CD14-positive monocyte (primary cell): Measurements from ENCODE around the gene TTYH1. TPM values are rescaled to one million over a fixed set of nuclear protein-coding genes. Genes with fewer than 3 reads are reported as not detected.

Experiments used
- DNase-seq, 3 donors: peaks; one replicate each; pipeline ENCODE4 v3.0.0-alpha.2; 2011 to 2022
- H2AFZ ChIP-seq: 2 replicates; pipeline ENCODE4 v1.6.0; 2012; ENCODE audit warnings: mild to moderate bottlenecking, low read depth, low read length, inconsistent platforms; ENCODE audit not compliant: insufficient read depth, poor library complexity, severe bottlenecking
- H3K27ac ChIP-seq, 2 donors: 1 replicate in 1 of 2; 2 replicates in 1 of 2; pipeline ENCODE4 v1.5.1; 2012 to 2013; ENCODE audit warnings: low read length in 2 of 2, control low read depth in 1 of 2, inconsistent platforms in 1 of 2, low read depth in 1 of 2, mild to moderate bottlenecking in 1 of 2
- H3K27me3 ChIP-seq, 2 donors: one replicate each; pipeline versions ENCODE4 v1.6.0 to v1.6.1; 2011 to 2013; ENCODE audit warnings: low read length in 2 of 2; ENCODE audit not compliant: control insufficient read depth in 2 of 2, insufficient read depth in 2 of 2
- H3K36me3 ChIP-seq, 2 donors: replicated peaks in 1 of 2; 1 replicate in 1 of 2; 2 replicates in 1 of 2; pipeline versions ENCODE4 v1.5.1 to v1.6.1; 2012 to 2013; ENCODE audit warnings: low read length in 2 of 2, control low read depth in 1 of 2, inconsistent platforms in 1 of 2, mild to moderate bottlenecking in 1 of 2; ENCODE audit not compliant: insufficient read depth in 2 of 2, control insufficient read depth in 1 of 2
- H3K4me1 ChIP-seq, 2 donors: 1 replicate in 1 of 2; 2 replicates in 1 of 2; pipeline versions ENCODE4 v1.5.1 to v1.6.1; 2012 to 2013; ENCODE audit warnings: low read length in 2 of 2, control low read depth in 1 of 2, inconsistent platforms in 1 of 2, mild to moderate bottlenecking in 1 of 2, moderate library complexity in 1 of 2; ENCODE audit not compliant: insufficient read depth in 2 of 2, control insufficient read depth in 1 of 2
- H3K4me2 ChIP-seq: replicated peaks from 2 replicates; pipeline ENCODE3; 2012; ENCODE audit warnings: low read length, moderate library complexity, mild to moderate bottlenecking; ENCODE audit not compliant: poor library complexity, severe bottlenecking; ENCODE audit errors: extremely low read depth
- H3K4me3 ChIP-seq, 3 experiments: fragments of 200-600 bp in 1 of 3; sonication (generic) in 1 of 3; replicated peaks in 1 of 3; 1 replicate in 2 of 3; 2 replicates in 1 of 3; pipeline ENCODE4 v1.5.1; 2011 to 2013; ENCODE audit warnings: low read length in 3 of 3, mild to moderate bottlenecking in 3 of 3, control low read depth in 2 of 3, low read depth in 2 of 3, inconsistent platforms in 1 of 3, moderate library complexity in 1 of 3
- H3K79me2 ChIP-seq: 2 replicates; pipeline ENCODE4 v1.6.0; 2012; ENCODE audit warnings: mild to moderate bottlenecking, control low read depth, inconsistent platforms, low read length, moderate library complexity; ENCODE audit not compliant: insufficient read depth
- H3K9ac ChIP-seq: 2 replicates; pipeline ENCODE4 v1.6.0; 2017; ENCODE audit warnings: low read length, mild to moderate bottlenecking; ENCODE audit not compliant: insufficient read depth, poor library complexity, severe bottlenecking
- H3K9me3 ChIP-seq, 2 donors: replicated peaks in 1 of 2; 1 replicate in 1 of 2; 2 replicates in 1 of 2; pipeline versions ENCODE4 v1.5.1 to v1.6.1; 2012 to 2013; ENCODE audit warnings: low read length in 2 of 2, control low read depth in 1 of 2; ENCODE audit not compliant: control insufficient read depth in 1 of 2, insufficient read depth in 1 of 2
- H4K20me1 ChIP-seq: 2 replicates; pipeline ENCODE4 v1.6.0; 2012; ENCODE audit warnings: mild to moderate bottlenecking, low read length, control low read depth, moderate library complexity; ENCODE audit not compliant: insufficient read depth
- H3K27ac Mint-ChIP-seq, 7 donors: one replicate each; pipeline ENCODE4 v1.8.0; 2020; ENCODE audit warnings: mild to moderate bottlenecking in 7 of 7, mixed read lengths in 7 of 7, moderate library complexity in 6 of 7, inconsistent platforms in 2 of 7
- H3K27me3 Mint-ChIP-seq, 3 donors: one replicate each; pipeline ENCODE4 v1.8.0; 2021 to 2022; ENCODE audit warnings: low read depth in 3 of 3, mild to moderate bottlenecking in 3 of 3, mixed read lengths in 3 of 3, moderate library complexity in 3 of 3, inconsistent platforms in 1 of 3
- H3K36me3 Mint-ChIP-seq, 2 donors: one replicate each; pipeline ENCODE4 v1.8.0; 2020; ENCODE audit warnings: mixed read lengths in 2 of 2, inconsistent platforms in 1 of 2, mild to moderate bottlenecking in 1 of 2
- H3K4me1 Mint-ChIP-seq: one replicate; pipeline ENCODE4 v1.8.0; 2020; ENCODE audit warnings: mild to moderate bottlenecking, mixed read lengths
- H3K4me3 Mint-ChIP-seq, 2 donors: one replicate each; pipeline ENCODE4 v1.8.0; 2020; ENCODE audit warnings: mild to moderate bottlenecking in 2 of 2, mixed read lengths in 2 of 2, moderate library complexity in 1 of 2
- H3K9me3 Mint-ChIP-seq, 7 donors: one replicate each; pipeline ENCODE4 v1.8.0; 2020 to 2022; ENCODE audit warnings: mixed read lengths in 7 of 7, mild to moderate bottlenecking in 6 of 7, moderate library complexity in 6 of 7, inconsistent platforms in 2 of 7
- CTCF ChIP-seq: fragments of 200-600 bp; IDR thresholded peaks from one replicate; pipeline ENCODE4 v1.8.0; 2022; ENCODE audit warnings: antibody characterized with exemption, mild to moderate bottlenecking
- WGBS: methylation state at CpG from one replicate; pipeline ENCODE4 v1.1.5; 2013; ENCODE audit warnings: missing lambda C conversion rate; ENCODE audit not compliant: insufficient coverage; 5-methylcytosine and 5-hydroxymethylcytosine counted together
- intact Hi-C, 2 donors: fragments of 100-400 bp; cut with micrococcal nuclease; formaldehyde crosslinking; loops; one replicate each; pipeline versions ENCODE4 v1.15.0 to v1.15.1; 2023
- polyA plus RNA-seq, 3 donors: library from polyadenylated mRNA; depleted of rRNA in 1 of 3; unstranded in 2 of 3; stranded (reverse) in 1 of 3; fragments of 300-500 nt in 2 of 3; fragments of >200 nt in 1 of 3; fragmentation: Illumina TruSeq in 2 of 3; gene quantifications; 1 replicate in 2 of 3; 2 replicates in 1 of 3; pipeline ENCODE4 v1.2.3, GENCODE V29; 2012 to 2021

The TTYH1 gene
- polyA plus RNA-seq, 3 donors: not detected

GRCh38 chr19:54480051-54480450 is 64.8 kb downstream of the TTYH1 start:
- Histone ChIP-seq H3K36me3 (no peaks in the 10 kb centered on the region), H3K4me3 (no peak overlapping the region), H3K4me2 (no peak overlapping the region), H3K79me2 (no peaks in the 10 kb centered on the region), H3K27me3 (peaks cover 43 to 83% of the 10 kb centered on the region in 2 donors), H4K20me1 (peaks cover 10% of the 10 kb centered on the region), H3K9me3 (peaks cover 0 to 15% of the 10 kb centered on the region in 2 donors), H2AFZ (no peak overlapping the region), H3K4me1 (peaks cover 24 to 33% of the 10 kb centered on the region in 2 donors), H3K27ac (no peak overlapping the region), H3K9ac (no peak overlapping the region)
- H3K27ac Mint-ChIP-seq: peak overlapping the region in 3 of 7 donors; percentile 6 to 82 (median 61)
- H3K4me3 Mint-ChIP-seq: peak overlapping the region in 1 of 2 donors; percentile 82
- peak; percentile 48 to 75 (median 71) for DNase-seq
- WGBS: no CpG with 5 or more reads among the region's 2 CpGs
- H3K36me3 Mint-ChIP-seq: peaks cover 0 to 2% of the 10 kb centered on the region in 2 donors
- H3K9me3 Mint-ChIP-seq: peaks cover 0 to 18% (median 9%) of the 10 kb centered on the region in 7 donors
- intact Hi-C loops: loop anchor here in 1 of 2 donors (10.0 kb wide), 1 partner anchor 195 kb away; no protein-coding TSS in a partner anchor
- peaks cover 72 to 85% (median 77%) of the 10 kb centered on the region in 3 donors for H3K27me3 Mint-ChIP-seq
- no peak for TF ChIP-seq CTCF
- H3K4me1 Mint-ChIP-seq: peaks cover 34% of the 10 kb centered on the region

- Histone ChIP-seq H3K9me3 (peaks cover 0 to 15% of the 10 kb centered on the region in 2 donors), H3K27ac (no peak overlapping the region), H2AFZ (no peak overlapping the region), H3K36me3 (no peaks in the 10 kb centered on the region), H3K79me2 (no peaks in the 10 kb centered on the region), H4K20me1 (peaks cover 10% of the 10 kb centered on the region), H3K4me3 (no peak overlapping the region), H3K4me2 (no peak overlapping the region), H3K9ac (no peak overlapping the region), H3K4me1 (peaks cover 24 to 33% of the 10 kb centered on the region in 2 donors), H3K27me3 (peaks cover 47 to 83% of the 10 kb centered on the region in 2 donors)
- Mint-ChIP-seq H3K4me3 (peak overlapping the region in 1 of 2 donors; percentile 82), H3K4me1 (peaks cover 34% of the 10 kb centered on the region), H3K27ac (peak overlapping the region in 5 of 7 donors; percentile 13 to 77 (median 53)), H3K36me3 (peaks cover 0 to 2% of the 10 kb centered on the region in 2 donors), H3K27me3 (peaks cover 70 to 84% (median 76%) of the 10 kb centered on the region in 3 donors), H3K9me3 (peaks cover 0 to 18% (median 9%) of the 10 kb centered on the region in 7 donors)
- peak; percentile 84 for TF ChIP-seq CTCF
- intact Hi-C loops: loop anchor here in 1 of 2 donors (10.0 kb wide), 1 partner anchor 193 kb away; no protein-coding TSS in a partner anchor
- DNase-seq: peak in 2 of 3 donors; percentile 34 to 51
- 4% methylated on average over 4 of the region's 16 CpGs for WGBS
Measured at GRCh38 chr19:54481326-54481930, 66.2 kb downstream of the TTYH1 start.
